HCT116 (cell line): ENCODE data around the gene MYRF. TPM values are rescaled to one million over a fixed set of nuclear protein-coding genes. Genes with fewer than 3 reads are reported as not detected.

Experiments
- ATAC-seq: fragments of 200-7000 bp; cut with Tn5 transposase; 2 replicates; pipeline ENCODE4 v1.9.1; 2020; ENCODE audit warnings: mild to moderate bottlenecking, moderate library complexity
- BruUV-seq: library from RNA; stranded (reverse); fragments of 400-500 nt; replicated peaks from 2 replicates; lab custom pipeline; 2021; lab: Mats Ljungman, UMichigan
- CTCF ChIA-PET: fragments of 300-600 bp; sonication (Branson Sonifier 250); formaldehyde crosslinking; loops from one replicate; lab custom pipeline; 2021; ENCODE audit warnings: antibody characterized with exemption; lab: Charles Lee
- POLR2A ChIA-PET: fragments of 300-600, 350-600 bp; sonication (Branson Sonifier 250); formaldehyde crosslinking; loops from one replicate; lab custom pipeline; 2021; ENCODE audit warnings: antibody characterized with exemption; lab: Charles Lee
- RAD21 ChIA-PET, 2 experiments: fragments of 300-600 bp; sonication (Branson Sonifier 250); formaldehyde crosslinking; loops; one replicate each; lab custom pipeline; 2023; ENCODE audit warnings: low total read pairs in 2 of 2; ENCODE audit not compliant: uncharacterized antibody in 2 of 2, unreplicated experiment in 2 of 2, low non-redundant PET in 1 of 2; lab: Charles Lee
- DNase-seq: peaks from one replicate; pipeline ENCODE4 v3.0.0-alpha.2; 2010; ENCODE audit warnings: low read depth, low spot score
- H2AFZ ChIP-seq: fragments of 200-600 bp; shearing (Covaris generic), sonication (generic); 2 replicates; pipeline ENCODE4 v1.6.1; 2017; ENCODE audit warnings: low read depth, mixed run types, mixed read lengths, antibody characterized with exemption, low read length; ENCODE audit not compliant: poor library complexity, severe bottlenecking
- H3K27ac ChIP-seq: 2 replicates; pipeline ENCODE4 v1.5.1; 2012; ENCODE audit warnings: low read depth, low read length
- H3K27me3 ChIP-seq: fragments of 200-600 bp; sonication (generic); 2 replicates; pipeline ENCODE4 v1.6.1; 2016; ENCODE audit warnings: mixed run types, low read length, mixed read lengths; ENCODE audit not compliant: insufficient read depth
- H3K36me3 ChIP-seq, 2 experiments: fragments of 200-500 bp in 1 of 2; fragments of 200-600 bp in 1 of 2; sonication (Bioruptor generic) in 1 of 2; sonication (generic) in 1 of 2; 2 replicates each; pipeline versions ENCODE4 v1.5.1 to v1.6.1; 2014 to 2016; ENCODE audit warnings: low read length in 2 of 2, inconsistent platforms in 1 of 2, mixed read lengths in 1 of 2, mixed run types in 1 of 2; ENCODE audit not compliant: insufficient read depth in 2 of 2, control insufficient read depth in 1 of 2
- H3K4me1 ChIP-seq, 2 experiments: fragments of 200-600 bp in 1 of 2; sonication (generic) in 1 of 2; 2 replicates each; pipeline versions ENCODE4 v1.5.1 to v1.6.1; 2012 to 2017; ENCODE audit warnings: low read length in 2 of 2, inconsistent platforms in 1 of 2, mild to moderate bottlenecking in 1 of 2, mixed read lengths in 1 of 2, mixed run types in 1 of 2, moderate library complexity in 1 of 2; ENCODE audit not compliant: insufficient read depth in 2 of 2, control insufficient read depth in 1 of 2
- H3K4me2 ChIP-seq: fragments of 200-600 bp; sonication (generic); 2 replicates; pipeline ENCODE4 v1.6.1; 2017; ENCODE audit warnings: mixed run types, low read length, mixed read lengths
- H3K4me3 ChIP-seq, 2 experiments: fragments of 200-600 bp in 1 of 2; sonication (generic) in 1 of 2; replicated peaks in 1 of 2; 2 replicates each; pipeline ENCODE4 v1.5.1; 2011 to 2016; ENCODE audit warnings: low read length in 2 of 2, control low read depth in 1 of 2, low read depth in 1 of 2, mild to moderate bottlenecking in 1 of 2, mixed read lengths in 1 of 2, mixed run types in 1 of 2
- H3K79me2 ChIP-seq: fragments of 200-600 bp; sonication (generic); 2 replicates; pipeline ENCODE4 v1.6.1; 2017; ENCODE audit warnings: mild to moderate bottlenecking, mixed run types, low read length, moderate library complexity, mixed read lengths; ENCODE audit not compliant: insufficient read depth
- H3K9ac ChIP-seq: fragments of 200-600 bp; sonication (generic); 2 replicates; pipeline ENCODE4 v1.6.1; 2016; ENCODE audit warnings: low read length, mixed read lengths
- H3K9me2 ChIP-seq: fragments of 200-600 bp; sonication (generic), shearing (Covaris generic); 2 replicates; pipeline ENCODE4 v1.6.1; 2017; ENCODE audit warnings: mixed run types, mild to moderate bottlenecking, moderate library complexity; ENCODE audit not compliant: insufficient read depth
- H3K9me3 ChIP-seq, 2 experiments: fragments of 200-500 bp in 1 of 2; fragments of 200-600 bp in 1 of 2; sonication (Bioruptor generic) in 1 of 2; sonication (generic) in 1 of 2; 2 replicates each; pipeline ENCODE4 v1.6.1; 2014 to 2017; ENCODE audit warnings: low read length in 2 of 2, mixed read lengths in 2 of 2, inconsistent platforms in 1 of 2, low read depth in 1 of 2, mild to moderate bottlenecking in 1 of 2, mixed run types in 1 of 2, moderate library complexity in 1 of 2; ENCODE audit not compliant: control insufficient read depth in 1 of 2, insufficient read depth in 1 of 2
- H4K20me1 ChIP-seq: fragments of 200-600 bp; sonication (generic), shearing (Covaris generic); 2 replicates; pipeline ENCODE4 v1.6.1; 2017; ENCODE audit warnings: mixed run types, mild to moderate bottlenecking, moderate library complexity; ENCODE audit not compliant: insufficient read depth
- EZH2phosphoT487 ChIP-seq: fragments of 200-600 bp; IDR thresholded peaks from 2 replicates; pipeline ENCODE4 v1.6.1; 2018; ENCODE audit warnings: antibody characterized with exemption, borderline replicate concordance
- JUND ChIP-seq: IDR thresholded peaks from 2 replicates; pipeline ENCODE4 v1.6.1; 2012
- intact Hi-C: fragments of 100-400 bp; cut with micrococcal nuclease; formaldehyde crosslinking; loops from 2 replicates; pipeline ENCODE4 v1.10.0; 2022
- total RNA-seq: library from RNA; stranded (reverse); gene quantifications from one replicate; pipeline ENCODE4 v1.2.1, GENCODE V29; 2021; ENCODE audit not compliant: unreplicated experiment
- TF ChIP-seq, protein P1 (sequence below): IDR thresholded peaks from 2 replicates; pipeline ENCODE4 v1.6.1; 2012; ENCODE audit warnings: low read depth
- TF ChIP-seq, protein P2 (sequence below): IDR thresholded peaks from 2 replicates; pipeline ENCODE4 v1.6.1; 2012

The MYRF gene
- total RNA-seq, 1 experiment from 2014 or later: 52.3 TPM

DNA sequence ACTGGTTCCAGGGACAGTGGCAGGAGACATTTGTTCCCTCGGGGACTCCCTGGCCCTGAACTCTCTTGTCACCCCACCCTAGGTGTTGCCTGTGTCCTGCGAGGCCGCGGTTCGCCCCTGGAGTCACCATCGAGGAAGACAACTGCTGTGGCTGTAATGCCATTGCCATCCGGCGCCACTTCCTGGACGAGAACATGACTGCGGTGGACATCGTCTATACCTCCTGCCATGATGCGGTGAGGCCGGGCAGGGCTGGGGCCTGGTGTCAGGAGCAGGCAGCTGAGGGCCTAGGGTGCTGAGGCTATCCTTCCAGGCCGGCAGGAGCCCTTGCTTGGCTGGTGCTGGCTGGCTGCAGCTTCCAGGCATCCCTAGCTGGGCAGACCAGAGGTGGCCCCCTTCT, 17.7 kb upstream of the MYRF start:
- H3K4me3 ChIP-seq: no peak overlapping the region
- POLR2A ChIA-PET: no interaction called here
- ATAC-seq (no peak), DNase-seq (no peak)
- TF ChIP-seq EZH2phosphoT487 (no peak), JUND (no peak)
- TF ChIP-seq, protein P1, sequence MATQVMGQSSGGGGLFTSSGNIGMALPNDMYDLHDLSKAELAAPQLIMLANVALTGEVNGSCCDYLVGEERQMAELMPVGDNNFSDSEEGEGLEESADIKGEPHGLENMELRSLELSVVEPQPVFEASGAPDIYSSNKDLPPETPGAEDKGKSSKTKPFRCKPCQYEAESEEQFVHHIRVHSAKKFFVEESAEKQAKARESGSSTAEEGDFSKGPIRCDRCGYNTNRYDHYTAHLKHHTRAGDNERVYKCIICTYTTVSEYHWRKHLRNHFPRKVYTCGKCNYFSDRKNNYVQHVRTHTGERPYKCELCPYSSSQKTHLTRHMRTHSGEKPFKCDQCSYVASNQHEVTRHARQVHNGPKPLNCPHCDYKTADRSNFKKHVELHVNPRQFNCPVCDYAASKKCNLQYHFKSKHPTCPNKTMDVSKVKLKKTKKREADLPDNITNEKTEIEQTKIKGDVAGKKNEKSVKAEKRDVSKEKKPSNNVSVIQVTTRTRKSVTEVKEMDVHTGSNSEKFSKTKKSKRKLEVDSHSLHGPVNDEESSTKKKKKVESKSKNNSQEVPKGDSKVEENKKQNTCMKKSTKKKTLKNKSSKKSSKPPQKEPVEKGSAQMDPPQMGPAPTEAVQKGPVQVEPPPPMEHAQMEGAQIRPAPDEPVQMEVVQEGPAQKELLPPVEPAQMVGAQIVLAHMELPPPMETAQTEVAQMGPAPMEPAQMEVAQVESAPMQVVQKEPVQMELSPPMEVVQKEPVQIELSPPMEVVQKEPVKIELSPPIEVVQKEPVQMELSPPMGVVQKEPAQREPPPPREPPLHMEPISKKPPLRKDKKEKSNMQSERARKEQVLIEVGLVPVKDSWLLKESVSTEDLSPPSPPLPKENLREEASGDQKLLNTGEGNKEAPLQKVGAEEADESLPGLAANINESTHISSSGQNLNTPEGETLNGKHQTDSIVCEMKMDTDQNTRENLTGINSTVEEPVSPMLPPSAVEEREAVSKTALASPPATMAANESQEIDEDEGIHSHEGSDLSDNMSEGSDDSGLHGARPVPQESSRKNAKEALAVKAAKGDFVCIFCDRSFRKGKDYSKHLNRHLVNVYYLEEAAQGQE: no peak
- RAD21 ChIA-PET: no interaction called here
- H3K36me3 ChIP-seq: no peaks in the 10 kb centered on the region
- H3K27ac ChIP-seq: no peak overlapping the region
- H3K9me3 ChIP-seq: no peaks in the 10 kb centered on the region
- intact Hi-C loops: no loop called here
- BruUV-seq: no TSS peak
- no peaks in the 10 kb centered on the region for H3K9me2 ChIP-seq
- H2AFZ ChIP-seq: no peak overlapping the region
- no peaks in the 10 kb centered on the region for H4K20me1 ChIP-seq
- H3K79me2 ChIP-seq: no peaks in the 10 kb centered on the region
- CTCF ChIA-PET: interaction anchor here (0.6 kb wide), 1 partner anchor 203 kb away, joined by 3 read pairs; no protein-coding TSS in a partner anchor
- H3K9ac ChIP-seq: no peak overlapping the region
- no peak overlapping the region for H3K4me2 ChIP-seq
- H3K4me1 ChIP-seq: peaks cover 16 to 29% of the 10 kb centered on the region in 2 experiments
- H3K27me3 ChIP-seq: no peaks in the 10 kb centered on the region

DNA sequence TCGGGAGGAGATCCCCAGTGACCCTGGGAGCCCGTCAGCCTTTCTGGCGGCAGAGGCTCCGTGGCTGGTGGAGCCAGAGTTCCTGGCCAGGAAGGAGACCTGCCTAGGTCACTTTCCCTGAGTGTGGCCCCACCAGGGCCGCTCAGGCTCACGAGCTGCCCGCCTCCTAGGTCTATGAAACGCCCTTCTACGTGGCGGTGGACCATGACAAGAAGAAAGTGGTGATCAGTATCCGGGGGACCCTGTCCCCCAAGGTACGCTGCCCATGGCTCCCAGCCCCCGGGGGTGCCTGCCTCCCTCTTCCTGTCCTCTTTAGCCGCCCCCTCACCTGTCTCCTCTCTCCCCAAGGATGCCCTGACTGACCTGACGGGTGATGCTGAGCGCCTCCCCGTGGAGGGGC, 17.0 kb upstream of the MYRF start:
- DNase-seq (no peak), ATAC-seq (no peak)
- no peaks in the 10 kb centered on the region for H3K36me3 ChIP-seq
- intact Hi-C loops: no loop called here
- no TSS peak for BruUV-seq
- H3K27me3 ChIP-seq: no peaks in the 10 kb centered on the region
- no peaks in the 10 kb centered on the region for H3K9me2 ChIP-seq
- H3K4me2 ChIP-seq: no peak overlapping the region
- H3K9me3 ChIP-seq: no peaks in the 10 kb centered on the region
- peaks cover 10 to 23% of the 10 kb centered on the region in 2 experiments for H3K4me1 ChIP-seq
- H3K79me2 ChIP-seq: no peaks in the 10 kb centered on the region
- POLR2A ChIA-PET: no interaction called here
- H3K9ac ChIP-seq: no peak overlapping the region
- TF ChIP-seq, protein P2, sequence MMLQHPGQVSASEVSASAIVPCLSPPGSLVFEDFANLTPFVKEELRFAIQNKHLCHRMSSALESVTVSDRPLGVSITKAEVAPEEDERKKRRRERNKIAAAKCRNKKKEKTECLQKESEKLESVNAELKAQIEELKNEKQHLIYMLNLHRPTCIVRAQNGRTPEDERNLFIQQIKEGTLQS: no peak
- no peak overlapping the region for H3K4me3 ChIP-seq
- no peak overlapping the region for H3K27ac ChIP-seq
- H2AFZ ChIP-seq: no peak overlapping the region
- H4K20me1 ChIP-seq: no peaks in the 10 kb centered on the region
- RAD21 ChIA-PET: no interaction called here
- CTCF ChIA-PET: no interaction called here
